OCI-LY7 (cell line): ENCODE results near the gene C2CD4A. TPM values are rescaled to one million over a fixed set of nuclear protein-coding genes. Genes with fewer than 3 reads are reported as not detected.

Experiments
- BruUV-seq: library from RNA; stranded (reverse); fragments of 400-500 nt; replicated peaks from 2 replicates; lab custom pipeline; 2021; lab: Mats Ljungman, UMichigan
- CTCF ChIA-PET: fragments of 300-600 bp; sonication (Branson Sonifier 250); formaldehyde crosslinking; loops from one replicate; lab custom pipeline; 2022; ENCODE audit warnings: antibody characterized with exemption; ENCODE audit not compliant: unreplicated experiment; lab: Charles Lee
- POLR2A ChIA-PET: fragments of 300-600 bp; sonication (Branson Sonifier 250); formaldehyde crosslinking; loops from one replicate; lab custom pipeline; 2022; ENCODE audit warnings: antibody characterized with exemption; lab: Charles Lee
- DNase-seq: peaks from one replicate; pipeline ENCODE4 v3.0.0-alpha.2; 2015; ENCODE audit warnings: low spot score
- H2AFZ ChIP-seq: fragments of 200-600 bp; sonication (generic), shearing (Covaris generic); 2 replicates; pipeline ENCODE4 v1.6.1; 2014; ENCODE audit warnings: mild to moderate bottlenecking, antibody characterized with exemption, low read length, moderate library complexity
- H3K27ac ChIP-seq: fragments of 200-600 bp; sonication (generic); 2 replicates; pipeline ENCODE4 v1.5.1; 2014; ENCODE audit warnings: mixed run types, low read depth, mild to moderate bottlenecking, moderate library complexity, low read length, inconsistent platforms; ENCODE audit not compliant: poor library complexity, severe bottlenecking
- H3K36me3 ChIP-seq: fragments of 200-600 bp; sonication (generic); 2 replicates; pipeline ENCODE4 v1.6.1; 2014; ENCODE audit warnings: mild to moderate bottlenecking, antibody characterized with exemption, low read length, moderate library complexity, mixed read lengths; ENCODE audit not compliant: insufficient read depth
- H3K4me1 ChIP-seq: fragments of 200-600 bp; sonication (generic); 2 replicates; pipeline ENCODE4 v1.5.1; 2014; ENCODE audit warnings: mild to moderate bottlenecking, low read length; ENCODE audit not compliant: insufficient read depth, poor library complexity, severe bottlenecking
- H3K4me2 ChIP-seq: fragments of 200-600 bp; sonication (generic); 2 replicates; pipeline ENCODE4 v1.6.1; 2014; ENCODE audit warnings: mild to moderate bottlenecking, low read length
- H3K4me3 ChIP-seq: fragments of 200-600 bp; sonication (generic); 2 replicates; pipeline ENCODE4 v1.5.1; 2014; ENCODE audit warnings: mild to moderate bottlenecking, low read depth, low read length; ENCODE audit not compliant: poor library complexity, severe bottlenecking
- H3K79me2 ChIP-seq: fragments of 200-600 bp; sonication (generic); 2 replicates; pipeline ENCODE4 v1.6.1; 2016; ENCODE audit warnings: low read depth, mild to moderate bottlenecking, low read length, moderate library complexity, mixed read lengths; ENCODE audit not compliant: insufficient read depth
- H3K9me2 ChIP-seq: fragments of 200-600 bp; sonication (generic); 2 replicates; pipeline ENCODE4 v1.6.1; 2016; ENCODE audit warnings: mild to moderate bottlenecking, low read length, mixed read lengths; ENCODE audit not compliant: insufficient read depth
- H3K9me3 ChIP-seq: fragments of 200-600 bp; sonication (generic); 2 replicates; pipeline ENCODE4 v1.6.1; 2014; ENCODE audit warnings: mild to moderate bottlenecking, mixed run types, low read length, mixed read lengths
- H4K20me1 ChIP-seq: fragments of 200-600 bp; sonication (generic); 2 replicates; pipeline ENCODE4 v1.6.1; 2014; ENCODE audit warnings: mild to moderate bottlenecking, antibody characterized with exemption, low read length, moderate library complexity, mixed read lengths; ENCODE audit not compliant: insufficient read depth
- CTCF ChIP-seq: fragments of 200-600 bp; sonication (generic); conservative IDR thresholded peaks from 2 replicates; pipeline ENCODE4 v1.5.1; 2014; ENCODE audit warnings: mild to moderate bottlenecking, antibody characterized with exemption, low read length, moderate library complexity, mixed read lengths
- EZH2phosphoT487 ChIP-seq: fragments of 200-600 bp; sonication (generic); IDR thresholded peaks from 2 replicates; pipeline ENCODE4 v1.6.1; 2018; ENCODE audit warnings: low read depth, borderline replicate concordance, mild to moderate bottlenecking, mixed run types, antibody characterized with exemption, low read length, moderate library complexity, mixed read lengths
- intact Hi-C: fragments of 100-400 bp; cut with micrococcal nuclease; formaldehyde crosslinking; loops from one replicate; pipeline ENCODE4 v1.10.0; 2022; ENCODE audit not compliant: unreplicated experiment
- total RNA-seq, 2 experiments: library from RNA; depleted of rRNA in 1 of 2; stranded (reverse); fragments of >200 nt in 1 of 2; shearing (Covaris generic) in 1 of 2; gene quantifications; 2 replicates each; pipeline ENCODE4 v1.2.3, GENCODE V29; 2014 to 2022

Gene C2CD4A
- total RNA-seq, 2 experiments from 2014 or later = not detected

GRCh38 chr15:62021991-62022600 lies 44.7 kb upstream of the C2CD4A start:
- Histone ChIP-seq H3K36me3 (peaks cover 31% of the 10 kb centered on the region), H3K9me3 (peaks cover 4% of the 10 kb centered on the region; the same call in 1 of the 2 replicates), H4K20me1 (no peaks in the 10 kb centered on the region), H2AFZ (no peak overlapping the region), H3K4me1 (peaks cover 6% of the 10 kb centered on the region), H3K79me2 (no peaks in the 10 kb centered on the region), H3K4me3 (no peak overlapping the region), H3K9me2 (no peaks in the 10 kb centered on the region), H3K27ac (no peak overlapping the region), H3K4me2 (no peak overlapping the region)
- TF ChIP-seq CTCF = peak; percentile 79
- no peak for TF ChIP-seq EZH2phosphoT487
- ChIA-PET CTCF (no interaction called here), POLR2A (interaction anchor here (0.6 kb wide), 1 partner anchor 923 kb away, joined by 3 read pairs; no protein-coding TSS in a partner anchor)
- intact Hi-C loops = no loop called here
- BruUV-seq = no TSS peak
- DNase-seq = peak; percentile 8

- TF ChIP-seq CTCF = no peak
- Histone ChIP-seq H3K4me1 (peaks cover 16% of the 10 kb centered on the region), H3K9me2 (no peaks in the 10 kb centered on the region), H2AFZ (peak overlapping the region; percentile 4; the same call in 1 of the 2 replicates), H3K9me3 (no peaks in the 10 kb centered on the region), H3K36me3 (peaks cover 35% of the 10 kb centered on the region), H4K20me1 (no peaks in the 10 kb centered on the region), H3K27ac (peak overlapping the region; percentile 13), H3K4me2 (peak overlapping the region; percentile 25; the same call in 1 of the 2 replicates), H3K4me3 (no peak overlapping the region), H3K79me2 (no peaks in the 10 kb centered on the region)
- no TSS peak for BruUV-seq
- CTCF ChIA-PET = no interaction called here
- DNase-seq = peak; percentile 14
- POLR2A ChIA-PET = interaction anchor here (0.7 to 0.9 kb wide), 2 partner anchors 9 to 15 kb away, joined by 3 to 7 read pairs; no protein-coding TSS in a partner anchor
- intact Hi-C loops = no loop called here
Measured at GRCh38 chr15:62026487-62027262, 40.1 kb upstream of the C2CD4A start.

GRCh38 chr15:62027263-62027565 lies 39.6 kb upstream of the C2CD4A start:
- H3K4me2 ChIP-seq = peak overlapping the region; percentile 25; the same call in 1 of the 2 replicates
- H4K20me1 ChIP-seq = no peaks in the 10 kb centered on the region
- intact Hi-C loops = no loop called here
- H3K79me2 ChIP-seq = no peaks in the 10 kb centered on the region
- H2AFZ ChIP-seq = peak overlapping the region; percentile 4; the same call in 1 of the 2 replicates
- H3K4me3 ChIP-seq = no peak overlapping the region
- ChIA-PET POLR2A (interaction anchor here (0.8 to 0.9 kb wide), 3 partner anchors 9 to 195 kb away, joined by 3 to 7 read pairs (median 5); partner anchors contain the start of gene VPS13C), CTCF (no interaction called here)
- DNase-seq = peak; percentile 2
- no TSS peak for BruUV-seq
- H3K4me1 ChIP-seq = peaks cover 16% of the 10 kb centered on the region
- peak overlapping the region; percentile 13 for H3K27ac ChIP-seq
- H3K9me3 ChIP-seq = no peaks in the 10 kb centered on the region
- no peaks in the 10 kb centered on the region for H3K9me2 ChIP-seq
- TF ChIP-seq EZH2phosphoT487 = no peak
- TF ChIP-seq CTCF = no peak
- H3K36me3 ChIP-seq = peaks cover 30% of the 10 kb centered on the region
